ENCODE measurements around the gene SDE2.

DNA sequence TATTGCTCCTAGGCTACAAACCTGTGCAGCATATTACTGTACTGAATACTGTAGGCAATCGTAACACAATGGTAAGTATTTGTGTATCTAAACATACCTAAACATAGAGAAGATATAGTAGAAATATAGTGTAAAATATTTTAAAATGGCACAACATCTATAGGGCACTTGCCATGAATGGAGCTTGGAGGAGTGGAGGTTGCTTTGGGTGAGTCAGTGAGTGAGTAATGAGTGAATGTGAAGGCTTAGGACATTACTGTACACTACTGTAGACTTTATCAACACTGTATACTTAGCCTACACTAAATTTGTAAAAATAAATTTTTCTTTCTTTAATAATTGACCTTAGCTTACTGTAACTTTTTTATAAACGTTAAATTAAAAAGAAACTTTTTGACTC, 66.1 kb downstream of the SDE2 start:
- TF ChIP-seq, protein P1, sequence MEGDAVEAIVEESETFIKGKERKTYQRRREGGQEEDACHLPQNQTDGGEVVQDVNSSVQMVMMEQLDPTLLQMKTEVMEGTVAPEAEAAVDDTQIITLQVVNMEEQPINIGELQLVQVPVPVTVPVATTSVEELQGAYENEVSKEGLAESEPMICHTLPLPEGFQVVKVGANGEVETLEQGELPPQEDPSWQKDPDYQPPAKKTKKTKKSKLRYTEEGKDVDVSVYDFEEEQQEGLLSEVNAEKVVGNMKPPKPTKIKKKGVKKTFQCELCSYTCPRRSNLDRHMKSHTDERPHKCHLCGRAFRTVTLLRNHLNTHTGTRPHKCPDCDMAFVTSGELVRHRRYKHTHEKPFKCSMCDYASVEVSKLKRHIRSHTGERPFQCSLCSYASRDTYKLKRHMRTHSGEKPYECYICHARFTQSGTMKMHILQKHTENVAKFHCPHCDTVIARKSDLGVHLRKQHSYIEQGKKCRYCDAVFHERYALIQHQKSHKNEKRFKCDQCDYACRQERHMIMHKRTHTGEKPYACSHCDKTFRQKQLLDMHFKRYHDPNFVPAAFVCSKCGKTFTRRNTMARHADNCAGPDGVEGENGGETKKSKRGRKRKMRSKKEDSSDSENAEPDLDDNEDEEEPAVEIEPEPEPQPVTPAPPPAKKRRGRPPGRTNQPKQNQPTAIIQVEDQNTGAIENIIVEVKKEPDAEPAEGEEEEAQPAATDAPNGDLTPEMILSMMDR (conservative IDR thresholded peaks at IDR 0.05; ENCODE audit: low read depth, low read length) = no peak
- TF ChIP-seq BHLHE40 (IDR thresholded peaks at IDR 0.05; ENCODE audit: low read depth, low read length) (no peak), SMC3 (IDR thresholded peaks at IDR 0.05; ENCODE audit: low read depth, low read length) (no peak), POLR2A (IDR thresholded peaks at IDR 0.05; ENCODE audit: low read depth, low read length) (no peak), RFX5 (IDR thresholded peaks at IDR 0.05; ENCODE audit: low read depth, low read length) (no peak), MAFK (IDR thresholded peaks at IDR 0.05; ENCODE audit: low read depth, low read length) (no peak), NFE2L2 (IDR thresholded peaks at IDR 0.05; ENCODE audit: low read depth, low read length) (no peak), RCOR1 (IDR thresholded peaks at IDR 0.05; ENCODE audit: insufficient replicate concordance, low read length) (no peak), CEBPB (IDR thresholded peaks at IDR 0.05; ENCODE audit: low read depth, low read length) (no peak; the same call in 1 of the 2 replicates)
- TF ChIP-seq, protein P2, sequence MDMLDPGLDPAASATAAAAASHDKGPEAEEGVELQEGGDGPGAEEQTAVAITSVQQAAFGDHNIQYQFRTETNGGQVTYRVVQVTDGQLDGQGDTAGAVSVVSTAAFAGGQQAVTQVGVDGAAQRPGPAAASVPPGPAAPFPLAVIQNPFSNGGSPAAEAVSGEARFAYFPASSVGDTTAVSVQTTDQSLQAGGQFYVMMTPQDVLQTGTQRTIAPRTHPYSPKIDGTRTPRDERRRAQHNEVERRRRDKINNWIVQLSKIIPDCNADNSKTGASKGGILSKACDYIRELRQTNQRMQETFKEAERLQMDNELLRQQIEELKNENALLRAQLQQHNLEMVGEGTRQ (IDR thresholded peaks at IDR 0.05; ENCODE audit: low read depth, low read length) = no peak
- TF ChIP-seq, protein P3, sequence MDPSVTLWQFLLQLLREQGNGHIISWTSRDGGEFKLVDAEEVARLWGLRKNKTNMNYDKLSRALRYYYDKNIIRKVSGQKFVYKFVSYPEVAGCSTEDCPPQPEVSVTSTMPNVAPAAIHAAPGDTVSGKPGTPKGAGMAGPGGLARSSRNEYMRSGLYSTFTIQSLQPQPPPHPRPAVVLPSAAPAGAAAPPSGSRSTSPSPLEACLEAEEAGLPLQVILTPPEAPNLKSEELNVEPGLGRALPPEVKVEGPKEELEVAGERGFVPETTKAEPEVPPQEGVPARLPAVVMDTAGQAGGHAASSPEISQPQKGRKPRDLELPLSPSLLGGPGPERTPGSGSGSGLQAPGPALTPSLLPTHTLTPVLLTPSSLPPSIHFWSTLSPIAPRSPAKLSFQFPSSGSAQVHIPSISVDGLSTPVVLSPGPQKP (IDR thresholded peaks at IDR 0.05; ENCODE audit: borderline replicate concordance, low read depth, low read length) = no peak

All from IMR-90 (cell line).